HCT116 (cell line): ENCODE data around the gene ERBB4. TPM values are rescaled to one million over a fixed set of nuclear protein-coding genes. Genes with fewer than 3 reads are reported as not detected.

Experiments used
- ATAC-seq: fragments of 200-7000 bp; cut with Tn5 transposase; 2 replicates; pipeline ENCODE4 v1.9.1; 2020; ENCODE audit warnings: mild to moderate bottlenecking, moderate library complexity
- BruUV-seq: library from RNA; stranded (reverse); fragments of 400-500 nt; replicated peaks from 2 replicates; lab custom pipeline; 2021; lab: Mats Ljungman, UMichigan
- CTCF ChIA-PET: fragments of 300-600 bp; sonication (Branson Sonifier 250); formaldehyde crosslinking; loops from one replicate; lab custom pipeline; 2021; ENCODE audit warnings: antibody characterized with exemption; lab: Charles Lee
- POLR2A ChIA-PET: fragments of 300-600, 350-600 bp; sonication (Branson Sonifier 250); formaldehyde crosslinking; loops from one replicate; lab custom pipeline; 2021; ENCODE audit warnings: antibody characterized with exemption; lab: Charles Lee
- RAD21 ChIA-PET, 2 experiments: fragments of 300-600 bp; sonication (Branson Sonifier 250); formaldehyde crosslinking; loops; one replicate each; lab custom pipeline; 2023; ENCODE audit warnings: low total read pairs in 2 of 2; ENCODE audit not compliant: uncharacterized antibody in 2 of 2, unreplicated experiment in 2 of 2, low non-redundant PET in 1 of 2; lab: Charles Lee
- DNase-seq: peaks from one replicate; pipeline ENCODE4 v3.0.0-alpha.2; 2010; ENCODE audit warnings: low read depth, low spot score
- H2AFZ ChIP-seq: fragments of 200-600 bp; shearing (Covaris generic), sonication (generic); 2 replicates; pipeline ENCODE4 v1.6.1; 2017; ENCODE audit warnings: low read depth, mixed run types, mixed read lengths, antibody characterized with exemption, low read length; ENCODE audit not compliant: poor library complexity, severe bottlenecking
- H3K27ac ChIP-seq: 2 replicates; pipeline ENCODE4 v1.5.1; 2012; ENCODE audit warnings: low read depth, low read length
- H3K27me3 ChIP-seq: fragments of 200-600 bp; sonication (generic); 2 replicates; pipeline ENCODE4 v1.6.1; 2016; ENCODE audit warnings: mixed run types, low read length, mixed read lengths; ENCODE audit not compliant: insufficient read depth
- H3K36me3 ChIP-seq, 2 experiments: fragments of 200-500 bp in 1 of 2; fragments of 200-600 bp in 1 of 2; sonication (Bioruptor generic) in 1 of 2; sonication (generic) in 1 of 2; 2 replicates each; pipeline versions ENCODE4 v1.5.1 to v1.6.1; 2014 to 2016; ENCODE audit warnings: low read length in 2 of 2, inconsistent platforms in 1 of 2, mixed read lengths in 1 of 2, mixed run types in 1 of 2; ENCODE audit not compliant: insufficient read depth in 2 of 2, control insufficient read depth in 1 of 2
- H3K4me1 ChIP-seq, 2 experiments: fragments of 200-600 bp in 1 of 2; sonication (generic) in 1 of 2; 2 replicates each; pipeline versions ENCODE4 v1.5.1 to v1.6.1; 2012 to 2017; ENCODE audit warnings: low read length in 2 of 2, inconsistent platforms in 1 of 2, mild to moderate bottlenecking in 1 of 2, mixed read lengths in 1 of 2, mixed run types in 1 of 2, moderate library complexity in 1 of 2; ENCODE audit not compliant: insufficient read depth in 2 of 2, control insufficient read depth in 1 of 2
- H3K4me2 ChIP-seq: fragments of 200-600 bp; sonication (generic); 2 replicates; pipeline ENCODE4 v1.6.1; 2017; ENCODE audit warnings: mixed run types, low read length, mixed read lengths
- H3K4me3 ChIP-seq, 2 experiments: fragments of 200-600 bp in 1 of 2; sonication (generic) in 1 of 2; replicated peaks in 1 of 2; 2 replicates each; pipeline ENCODE4 v1.5.1; 2011 to 2016; ENCODE audit warnings: low read length in 2 of 2, control low read depth in 1 of 2, low read depth in 1 of 2, mild to moderate bottlenecking in 1 of 2, mixed read lengths in 1 of 2, mixed run types in 1 of 2
- H3K79me2 ChIP-seq: fragments of 200-600 bp; sonication (generic); 2 replicates; pipeline ENCODE4 v1.6.1; 2017; ENCODE audit warnings: mild to moderate bottlenecking, mixed run types, low read length, moderate library complexity, mixed read lengths; ENCODE audit not compliant: insufficient read depth
- H3K9ac ChIP-seq: fragments of 200-600 bp; sonication (generic); 2 replicates; pipeline ENCODE4 v1.6.1; 2016; ENCODE audit warnings: low read length, mixed read lengths
- H3K9me2 ChIP-seq: fragments of 200-600 bp; sonication (generic), shearing (Covaris generic); 2 replicates; pipeline ENCODE4 v1.6.1; 2017; ENCODE audit warnings: mixed run types, mild to moderate bottlenecking, moderate library complexity; ENCODE audit not compliant: insufficient read depth
- H3K9me3 ChIP-seq, 2 experiments: fragments of 200-500 bp in 1 of 2; fragments of 200-600 bp in 1 of 2; sonication (Bioruptor generic) in 1 of 2; sonication (generic) in 1 of 2; 2 replicates each; pipeline ENCODE4 v1.6.1; 2014 to 2017; ENCODE audit warnings: low read length in 2 of 2, mixed read lengths in 2 of 2, inconsistent platforms in 1 of 2, low read depth in 1 of 2, mild to moderate bottlenecking in 1 of 2, mixed run types in 1 of 2, moderate library complexity in 1 of 2; ENCODE audit not compliant: control insufficient read depth in 1 of 2, insufficient read depth in 1 of 2
- H4K20me1 ChIP-seq: fragments of 200-600 bp; sonication (generic), shearing (Covaris generic); 2 replicates; pipeline ENCODE4 v1.6.1; 2017; ENCODE audit warnings: mixed run types, mild to moderate bottlenecking, moderate library complexity; ENCODE audit not compliant: insufficient read depth
- CEBPB ChIP-seq: IDR thresholded peaks from 2 replicates; pipeline ENCODE4 v1.6.1; 2012; ENCODE audit warnings: low read depth
- EGR1 ChIP-seq: IDR thresholded peaks from 2 replicates; pipeline ENCODE4 v1.6.1; 2012; ENCODE audit warnings: low read depth
- EZH2 ChIP-seq: fragments of 200-600 bp; sonication (generic); IDR thresholded peaks from 2 replicates; pipeline ENCODE4 v1.6.1; 2017; ENCODE audit warnings: antibody characterized with exemption, mixed run types
- POLR2A ChIP-seq: IDR thresholded peaks from 2 replicates; pipeline ENCODE4 v1.7.0; 2011; ENCODE audit warnings: borderline replicate concordance; ENCODE audit not compliant: insufficient read depth, insufficient read length; ENCODE audit errors: extremely low read depth
- POLR2AphosphoS5 ChIP-seq: IDR thresholded peaks from 2 replicates; pipeline ENCODE4 v1.6.1; 2011; ENCODE audit warnings: mild to moderate bottlenecking, low read depth, low read length, moderate library complexity
- RAD21 ChIP-seq: IDR thresholded peaks from 2 replicates; pipeline ENCODE4 v1.6.1; 2012; ENCODE audit warnings: low read depth, mild to moderate bottlenecking
- SIN3A ChIP-seq: IDR thresholded peaks from 2 replicates; pipeline ENCODE4 v1.6.1; 2012; ENCODE audit warnings: low read depth
- SP1 ChIP-seq: IDR thresholded peaks from 2 replicates; pipeline ENCODE4 v1.6.1; 2012; ENCODE audit warnings: low read depth
- TCF7L2 ChIP-seq: IDR thresholded peaks from 2 replicates; pipeline ENCODE4 v1.7.0; 2011; ENCODE audit warnings: borderline replicate concordance, inconsistent platforms; ENCODE audit not compliant: insufficient read depth, insufficient read length; ENCODE audit errors: extremely low read depth
- YY1 ChIP-seq: IDR thresholded peaks from 2 replicates; pipeline ENCODE4 v1.6.1; 2011; ENCODE audit warnings: low read length, low read depth, moderate library complexity, mild to moderate bottlenecking; ENCODE audit not compliant: insufficient replicate concordance; ENCODE audit errors: extremely low read depth
- ZFX ChIP-seq: fragments of 450-650 bp; IDR thresholded peaks from 2 replicates; pipeline ENCODE4 v1.6.1; 2017
- ZNF274 ChIP-seq: fragments of 200-500 bp; sonication (Bioruptor generic); IDR thresholded peaks from 2 replicates; pipeline ENCODE4 v1.6.1; 2014; ENCODE audit warnings: mild to moderate bottlenecking, low read depth, low read length, inconsistent platforms
- intact Hi-C: fragments of 100-400 bp; cut with micrococcal nuclease; formaldehyde crosslinking; loops from 2 replicates; pipeline ENCODE4 v1.10.0; 2022
- total RNA-seq: library from RNA; stranded (reverse); gene quantifications from one replicate; pipeline ENCODE4 v1.2.1, GENCODE V29; 2021; ENCODE audit not compliant: unreplicated experiment
- TF ChIP-seq, protein P1 (sequence below): IDR thresholded peaks from 2 replicates; pipeline ENCODE4 v1.6.1; 2012
- TF ChIP-seq, protein P2 (sequence below): IDR thresholded peaks from 2 replicates; pipeline ENCODE4 v1.6.1; 2012
- TF ChIP-seq, protein P3 (sequence below): IDR thresholded peaks from 2 replicates; pipeline ENCODE4 v1.6.1; 2011; ENCODE audit warnings: mild to moderate bottlenecking, low read length, moderate library complexity; ENCODE audit not compliant: insufficient replicate concordance; ENCODE audit errors: extremely low read depth
- TF ChIP-seq, protein P4 (sequence below), 3 experiments: fragments of 200-600 bp in 1 of 3; sonication (generic) in 1 of 3; IDR thresholded peaks in 2 of 3; conservative IDR thresholded peaks in 1 of 3; 2 replicates each; pipeline ENCODE4 v1.5.1; 2012 to 2017; ENCODE audit warnings: low read depth in 2 of 3, low read length in 2 of 3, antibody characterized with exemption in 1 of 3, borderline replicate concordance in 1 of 3, control low read depth in 1 of 3, mild to moderate bottlenecking in 1 of 3, mixed read lengths in 1 of 3, mixed run types in 1 of 3, moderate library complexity in 1 of 3; ENCODE audit not compliant: insufficient read depth in 1 of 3

The ERBB4 gene
- total RNA-seq, 1 experiment from 2014 or later, result 0.10 TPM

- no peaks in the 10 kb centered on the region for H3K27me3 ChIP-seq
- no peaks in the 10 kb centered on the region for H4K20me1 ChIP-seq
- DNase-seq (no peak), ATAC-seq (no peak)
- BruUV-seq, result no TSS peak
- no peaks in the 10 kb centered on the region for H3K9me2 ChIP-seq
- TF ChIP-seq SIN3A, result no peak
- TF ChIP-seq ZNF274, result no peak
- TF ChIP-seq, protein P1, sequence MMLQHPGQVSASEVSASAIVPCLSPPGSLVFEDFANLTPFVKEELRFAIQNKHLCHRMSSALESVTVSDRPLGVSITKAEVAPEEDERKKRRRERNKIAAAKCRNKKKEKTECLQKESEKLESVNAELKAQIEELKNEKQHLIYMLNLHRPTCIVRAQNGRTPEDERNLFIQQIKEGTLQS, result no peak
- TF ChIP-seq, protein P2, sequence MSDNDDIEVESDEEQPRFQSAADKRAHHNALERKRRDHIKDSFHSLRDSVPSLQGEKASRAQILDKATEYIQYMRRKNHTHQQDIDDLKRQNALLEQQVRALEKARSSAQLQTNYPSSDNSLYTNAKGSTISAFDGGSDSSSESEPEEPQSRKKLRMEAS, result no peak
- no peak for TF ChIP-seq EZH2
- H2AFZ ChIP-seq, result no peak overlapping the region
- H3K4me1 ChIP-seq, result no peaks in the 10 kb centered on the region
- no peaks in the 10 kb centered on the region for H3K9me3 ChIP-seq
- H3K9ac ChIP-seq, result no peak overlapping the region
- H3K27ac ChIP-seq, result no peak overlapping the region
- H3K36me3 ChIP-seq, result no peaks in the 10 kb centered on the region
- ChIA-PET RAD21 (no interaction called here), CTCF (no interaction called here), POLR2A (no interaction called here)
- intact Hi-C loops, result no loop called here
- H3K4me3 ChIP-seq, result no peak overlapping the region
- H3K4me2 ChIP-seq, result no peak overlapping the region
- H3K79me2 ChIP-seq, result no peaks in the 10 kb centered on the region
These were observed 917.6 kb downstream of the ERBB4 start for GRCh38 chr2:211620986-211621385.

- ATAC-seq (no peak), DNase-seq (no peak)
- Histone ChIP-seq H3K9me3 (no peaks in the 10 kb centered on the region), H3K27me3 (no peaks in the 10 kb centered on the region), H3K4me3 (no peak overlapping the region), H3K9ac (no peak overlapping the region), H3K4me2 (no peak overlapping the region), H3K27ac (no peak overlapping the region), H3K36me3 (no peaks in the 10 kb centered on the region), H2AFZ (no peak overlapping the region), H3K79me2 (no peaks in the 10 kb centered on the region), H4K20me1 (no peaks in the 10 kb centered on the region), H3K4me1 (no peaks in the 10 kb centered on the region), H3K9me2 (no peaks in the 10 kb centered on the region)
- ChIA-PET POLR2A (no interaction called here), RAD21 (no interaction called here), CTCF (no interaction called here)
- intact Hi-C loops, result no loop called here
- no TSS peak for BruUV-seq
- TF ChIP-seq YY1 (no peak), CEBPB (no peak), RAD21 (no peak), POLR2A (no peak), SIN3A (no peak), POLR2AphosphoS5 (no peak), ZFX (no peak), EGR1 (no peak), SP1 (no peak), TCF7L2 (no peak), ZNF274 (no peak)
- TF ChIP-seq, protein P2, result no peak
- TF ChIP-seq, protein P3, sequence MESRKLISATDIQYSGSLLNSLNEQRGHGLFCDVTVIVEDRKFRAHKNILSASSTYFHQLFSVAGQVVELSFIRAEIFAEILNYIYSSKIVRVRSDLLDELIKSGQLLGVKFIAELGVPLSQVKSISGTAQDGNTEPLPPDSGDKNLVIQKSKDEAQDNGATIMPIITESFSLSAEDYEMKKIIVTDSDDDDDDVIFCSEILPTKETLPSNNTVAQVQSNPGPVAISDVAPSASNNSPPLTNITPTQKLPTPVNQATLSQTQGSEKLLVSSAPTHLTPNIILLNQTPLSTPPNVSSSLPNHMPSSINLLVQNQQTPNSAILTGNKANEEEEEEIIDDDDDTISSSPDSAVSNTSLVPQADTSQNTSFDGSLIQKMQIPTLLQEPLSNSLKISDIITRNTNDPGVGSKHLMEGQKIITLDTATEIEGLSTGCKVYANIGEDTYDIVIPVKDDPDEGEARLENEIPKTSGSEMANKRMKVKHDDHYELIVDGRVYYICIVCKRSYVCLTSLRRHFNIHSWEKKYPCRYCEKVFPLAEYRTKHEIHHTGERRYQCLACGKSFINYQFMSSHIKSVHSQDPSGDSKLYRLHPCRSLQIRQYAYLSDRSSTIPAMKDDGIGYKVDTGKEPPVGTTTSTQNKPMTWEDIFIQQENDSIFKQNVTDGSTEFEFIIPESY, result no peak
- TF ChIP-seq, protein P4, sequence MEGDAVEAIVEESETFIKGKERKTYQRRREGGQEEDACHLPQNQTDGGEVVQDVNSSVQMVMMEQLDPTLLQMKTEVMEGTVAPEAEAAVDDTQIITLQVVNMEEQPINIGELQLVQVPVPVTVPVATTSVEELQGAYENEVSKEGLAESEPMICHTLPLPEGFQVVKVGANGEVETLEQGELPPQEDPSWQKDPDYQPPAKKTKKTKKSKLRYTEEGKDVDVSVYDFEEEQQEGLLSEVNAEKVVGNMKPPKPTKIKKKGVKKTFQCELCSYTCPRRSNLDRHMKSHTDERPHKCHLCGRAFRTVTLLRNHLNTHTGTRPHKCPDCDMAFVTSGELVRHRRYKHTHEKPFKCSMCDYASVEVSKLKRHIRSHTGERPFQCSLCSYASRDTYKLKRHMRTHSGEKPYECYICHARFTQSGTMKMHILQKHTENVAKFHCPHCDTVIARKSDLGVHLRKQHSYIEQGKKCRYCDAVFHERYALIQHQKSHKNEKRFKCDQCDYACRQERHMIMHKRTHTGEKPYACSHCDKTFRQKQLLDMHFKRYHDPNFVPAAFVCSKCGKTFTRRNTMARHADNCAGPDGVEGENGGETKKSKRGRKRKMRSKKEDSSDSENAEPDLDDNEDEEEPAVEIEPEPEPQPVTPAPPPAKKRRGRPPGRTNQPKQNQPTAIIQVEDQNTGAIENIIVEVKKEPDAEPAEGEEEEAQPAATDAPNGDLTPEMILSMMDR (IDR thresholded peaks at IDR 0.05 in 2 of 3, conservative IDR thresholded peaks at IDR 0.05 in 1 of 3; ENCODE audit: borderline replicate concordance in 1 of 3, insufficient read depth in 1 of 3, low read depth in 2 of 3, low read length in 2 of 3), result no peak
- TF ChIP-seq, protein P1, result no peak
These were observed 920.8 kb downstream of the ERBB4 start for GRCh38 chr2:211617803-211618202.
